Adrenal gland (tissue), 5 donors: Measurements from ENCODE around the gene REEP3.
"Not testable (repeated sequence)": the region's sequence is repeated elsewhere in the genome, so short reads cannot be mapped to it uniquely, and the experiment has no call there.

Experiments
- CTCF ChIP-seq, 6 experiments: fragments of 450-650 bp in 4 of 6; fragments of 200-600 bp in 2 of 6; sonication (generic) in 1 of 6; IDR thresholded peaks; 1 replicate in 5 of 6; 2 replicates in 1 of 6; pipeline versions ENCODE4 v1.5.1 to v1.8.0; 2016 to 2021; ENCODE audit warnings: antibody characterized with exemption in 6 of 6, mild to moderate bottlenecking in 2 of 6, moderate library complexity in 1 of 6
- POLR2A ChIP-seq, 2 donors: fragments of 450-650 bp; IDR thresholded peaks; one replicate each; pipeline ENCODE4 v1.6.1; 2017; ENCODE audit warnings: antibody characterized with exemption in 2 of 2, mild to moderate bottlenecking in 2 of 2, moderate library complexity in 1 of 2
- donor health status: DM: no; HTN: no; CAD: no.

- TF ChIP-seq POLR2A, CTCF (IDR thresholded peaks at IDR 0.05): not testable (repeated sequence)
Observed at GRCh38 chr10:63665006-63665580, 143.9 kb downstream of the REEP3 start.
